ENCODE measurements around the gene HLA-DPB1.

Gene HLA-DPB1

DNA sequence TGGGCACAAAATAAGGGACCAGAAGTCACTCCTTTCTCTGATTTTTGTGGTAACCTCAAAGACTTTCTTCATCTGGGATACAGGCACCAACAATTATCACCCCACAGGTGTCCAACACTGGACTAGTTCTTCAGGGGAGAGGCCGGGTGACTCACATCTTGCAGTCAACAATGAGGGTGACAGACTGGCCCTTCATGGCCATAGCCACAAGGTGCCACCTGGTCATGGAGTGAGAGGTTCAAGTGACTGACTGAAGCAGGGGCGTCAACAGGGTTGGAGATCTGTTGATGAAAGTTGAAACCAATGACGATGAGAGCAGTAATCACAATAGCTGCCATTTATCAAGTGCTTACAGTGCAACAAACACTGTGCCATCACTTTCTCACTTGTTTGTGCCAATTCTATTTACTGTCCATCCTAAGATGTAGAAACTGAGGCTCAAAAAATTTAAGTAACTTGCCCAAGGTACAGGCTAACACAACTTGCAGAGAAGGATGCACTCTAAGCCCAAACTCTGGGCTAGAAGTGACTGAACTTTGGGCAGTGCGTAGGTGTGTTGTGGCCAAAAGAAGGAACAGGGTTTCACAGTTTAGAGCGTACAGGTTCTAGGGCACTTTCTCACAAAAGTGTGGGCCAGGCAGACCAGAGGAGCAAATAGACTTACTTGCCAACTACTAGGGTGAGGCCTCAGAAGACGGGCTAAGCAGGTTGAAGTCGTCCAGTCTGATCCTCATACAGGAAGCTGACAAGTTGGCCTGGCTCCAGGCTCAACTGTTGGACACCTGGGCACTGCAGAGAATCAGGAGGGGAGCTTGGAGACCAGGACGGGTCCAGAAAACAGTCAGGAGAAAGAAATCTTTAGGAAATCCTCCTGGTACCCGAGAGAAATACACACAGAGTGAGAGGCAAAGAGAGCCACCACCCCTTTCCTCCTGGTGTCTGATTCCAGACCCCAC, 30.4 kb downstream of the HLA-DPB1 start:
- H2BK5ac ChIP-seq (ENCODE audit: low read length), result no peak overlapping the region
- no CpG with 5 or more reads among the region's 9 CpGs for WGBS, 2 donors (ENCODE audit: extremely low coverage in 2 of 2, insufficient read length in 2 of 2, insufficient replicate concordance in 1 of 2)
- no peak overlapping the region for H2AFZ ChIP-seq (ENCODE audit: low read length)
- H2BK12ac ChIP-seq (ENCODE audit: low read length), result no peak overlapping the region
- H3K4me3 ChIP-seq (ENCODE audit: low read length in 2 of 2), result no peak overlapping the region
- H3K14ac ChIP-seq (ENCODE audit: low read length), result no peak overlapping the region
- no peaks in the 10 kb centered on the region for H3K79me1 ChIP-seq (ENCODE audit: low read depth, low read length)
- no peaks in the 10 kb centered on the region for H3K36me3 ChIP-seq (replicated peaks in 1 of 2; ENCODE audit: control insufficient read depth in 2 of 2, insufficient read depth in 2 of 2, low read length in 2 of 2)
- H3K9ac ChIP-seq (ENCODE audit: low read depth, low read length, poor library complexity), result no peak overlapping the region
- no peaks in the 10 kb centered on the region for H3K4me1 ChIP-seq (ENCODE audit: control insufficient read depth in 2 of 2, insufficient read depth in 1 of 2, low read depth in 1 of 2, low read length in 2 of 2)
- H3K23ac ChIP-seq (ENCODE audit: low read depth, low read length, poor library complexity), result no peak overlapping the region
- no peaks in the 10 kb centered on the region for H3K9me3 ChIP-seq (replicated peaks in 1 of 2; ENCODE audit: control insufficient read depth in 2 of 2, insufficient read depth in 1 of 2, low read depth in 1 of 2, low read length in 2 of 2)
- H3K27me3 ChIP-seq (ENCODE audit: control insufficient read depth in 3 of 3, insufficient read depth in 3 of 3, low read depth in 1 of 3, low read length in 3 of 3), result peaks cover 0 to 32% (median 0%) of the 10 kb centered on the region in 3 experiments
- no peak for DNase-seq (ENCODE audit: low spot score)
- no peak overlapping the region for H3K4ac ChIP-seq (ENCODE audit: low read length)
- H3K4me2 ChIP-seq (ENCODE audit: insufficient read depth, low read length, poor library complexity, severe bottlenecking), result no peak overlapping the region
- H4K91ac ChIP-seq (ENCODE audit: low read depth, low read length, poor library complexity), result no peak overlapping the region
- H2AK5ac ChIP-seq (ENCODE audit: low read depth, low read length), result no peak overlapping the region
- no peak overlapping the region for H2BK15ac ChIP-seq (ENCODE audit: low read length)
- H4K8ac ChIP-seq (ENCODE audit: low read depth, low read length), result no peak overlapping the region
- no peak overlapping the region for H3K18ac ChIP-seq (ENCODE audit: low read length)
- H2BK120ac ChIP-seq (ENCODE audit: low read depth, low read length), result no peak overlapping the region
- H3K27ac ChIP-seq (replicated peaks; ENCODE audit: low read length), result no peak overlapping the region

DNA sequence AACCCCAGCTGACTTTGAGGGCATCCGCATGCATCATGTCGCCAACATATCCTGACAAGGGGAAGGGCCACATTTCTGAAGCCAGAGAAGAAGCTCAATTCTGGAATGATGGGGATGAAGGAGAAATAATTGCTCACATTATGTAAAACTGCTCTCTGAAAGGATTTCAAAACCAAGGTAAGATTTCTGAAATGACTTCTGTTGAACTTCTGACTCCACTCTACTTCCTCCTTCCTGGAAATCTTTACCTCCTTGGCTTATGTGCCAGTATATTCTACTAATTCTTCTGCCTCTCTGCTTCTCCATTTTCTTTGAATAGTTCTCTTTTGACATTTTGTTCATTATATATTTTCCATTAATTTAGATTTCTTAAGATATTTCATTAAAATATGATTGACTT, 31.9 kb downstream of the HLA-DPB1 start:
- peaks cover 0 to 35% (median 0%) of the 10 kb centered on the region in 3 experiments for H3K27me3 ChIP-seq (ENCODE audit: control insufficient read depth in 3 of 3, insufficient read depth in 3 of 3, low read depth in 1 of 3, low read length in 3 of 3)
- no peak overlapping the region for H2AK5ac ChIP-seq (ENCODE audit: low read depth, low read length)
- no CpG with 5 or more reads among the region's 2 CpGs for WGBS, 2 donors (ENCODE audit: extremely low coverage in 2 of 2, insufficient read length in 2 of 2, insufficient replicate concordance in 1 of 2)
- no peak overlapping the region for H3K23ac ChIP-seq (ENCODE audit: low read depth, low read length, poor library complexity)
- DNase-seq (ENCODE audit: low spot score), result no peak
- no peak overlapping the region for H2AFZ ChIP-seq (ENCODE audit: low read length)
- H2BK15ac ChIP-seq (ENCODE audit: low read length), result no peak overlapping the region
- H3K9me3 ChIP-seq (replicated peaks in 1 of 2; ENCODE audit: control insufficient read depth in 2 of 2, insufficient read depth in 1 of 2, low read depth in 1 of 2, low read length in 2 of 2), result no peaks in the 10 kb centered on the region
- H3K4ac ChIP-seq (ENCODE audit: low read length), result no peak overlapping the region
- H2BK120ac ChIP-seq (ENCODE audit: low read depth, low read length), result no peak overlapping the region
- no peak overlapping the region for H3K18ac ChIP-seq (ENCODE audit: low read length)
- no peak overlapping the region for H3K14ac ChIP-seq (ENCODE audit: low read length)
- H2BK5ac ChIP-seq (ENCODE audit: low read length), result no peak overlapping the region
- no peaks in the 10 kb centered on the region for H3K4me1 ChIP-seq (ENCODE audit: control insufficient read depth in 2 of 2, insufficient read depth in 1 of 2, low read depth in 1 of 2, low read length in 2 of 2)
- no peak overlapping the region for H3K27ac ChIP-seq (replicated peaks; ENCODE audit: low read length)
- no peak overlapping the region for H3K4me2 ChIP-seq (ENCODE audit: insufficient read depth, low read length, poor library complexity, severe bottlenecking)
- H3K9ac ChIP-seq (ENCODE audit: low read depth, low read length, poor library complexity), result no peak overlapping the region
- H4K8ac ChIP-seq (ENCODE audit: low read depth, low read length), result no peak overlapping the region
- H3K79me1 ChIP-seq (ENCODE audit: low read depth, low read length), result no peaks in the 10 kb centered on the region
- no peak overlapping the region for H4K91ac ChIP-seq (ENCODE audit: low read depth, low read length, poor library complexity)
- no peak overlapping the region for H2BK12ac ChIP-seq (ENCODE audit: low read length)
- H3K36me3 ChIP-seq (replicated peaks in 1 of 2; ENCODE audit: control insufficient read depth in 2 of 2, insufficient read depth in 2 of 2, low read length in 2 of 2), result no peaks in the 10 kb centered on the region
- H3K4me3 ChIP-seq (ENCODE audit: low read length in 2 of 2), result no peak overlapping the region

DNA sequence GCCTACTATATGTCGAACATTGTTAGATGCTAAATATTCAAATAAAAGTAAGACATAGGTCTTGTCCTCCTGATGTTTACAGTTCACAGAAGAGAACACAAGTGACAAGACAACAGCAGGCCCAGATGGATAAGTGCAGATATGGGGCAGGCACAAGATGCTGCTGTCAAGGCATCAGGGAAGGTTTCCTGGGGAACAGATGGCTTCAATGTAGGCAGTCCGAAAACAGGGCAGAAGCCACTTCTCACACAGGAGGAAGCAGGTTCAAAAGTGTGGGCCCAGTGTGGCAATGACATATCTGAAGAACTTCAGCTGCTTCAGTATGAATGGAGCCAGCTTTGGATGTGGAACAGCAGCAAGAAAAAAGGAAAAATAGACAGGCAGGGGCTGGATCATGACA, 32.5 kb downstream of the HLA-DPB1 start:
- DNase-seq (ENCODE audit: low spot score), result no peak
- no peak overlapping the region for H2BK12ac ChIP-seq (ENCODE audit: low read length)
- no peak overlapping the region for H2AK5ac ChIP-seq (ENCODE audit: low read depth, low read length)
- no peak overlapping the region for H4K91ac ChIP-seq (ENCODE audit: low read depth, low read length, poor library complexity)
- H2BK120ac ChIP-seq (ENCODE audit: low read depth, low read length), result no peak overlapping the region
- H3K9me3 ChIP-seq (replicated peaks in 1 of 2; ENCODE audit: control insufficient read depth in 2 of 2, insufficient read depth in 1 of 2, low read depth in 1 of 2, low read length in 2 of 2), result no peaks in the 10 kb centered on the region
- no peak overlapping the region for H3K18ac ChIP-seq (ENCODE audit: low read length)
- H3K14ac ChIP-seq (ENCODE audit: low read length), result no peak overlapping the region
- peak overlapping the region; percentile 36 for H3K9ac ChIP-seq (ENCODE audit: low read depth, low read length, poor library complexity)
- no peak overlapping the region for H2BK15ac ChIP-seq (ENCODE audit: low read length)
- peaks cover 0 to 40% (median 0%) of the 10 kb centered on the region in 3 experiments for H3K27me3 ChIP-seq (ENCODE audit: control insufficient read depth in 3 of 3, insufficient read depth in 3 of 3, low read depth in 1 of 3, low read length in 3 of 3)
- H3K4ac ChIP-seq (ENCODE audit: low read length), result no peak overlapping the region
- no peak overlapping the region for H3K27ac ChIP-seq (replicated peaks; ENCODE audit: low read length)
- H3K36me3 ChIP-seq (replicated peaks in 1 of 2; ENCODE audit: control insufficient read depth in 2 of 2, insufficient read depth in 2 of 2, low read length in 2 of 2), result no peaks in the 10 kb centered on the region
- no peaks in the 10 kb centered on the region for H3K79me1 ChIP-seq (ENCODE audit: low read depth, low read length)
- no peak overlapping the region for H3K23ac ChIP-seq (ENCODE audit: low read depth, low read length, poor library complexity)
- no peak overlapping the region for H4K8ac ChIP-seq (ENCODE audit: low read depth, low read length)
- no CpG with 5 or more reads among the region's 2 CpGs for WGBS, 2 donors (ENCODE audit: extremely low coverage in 2 of 2, insufficient read length in 2 of 2, insufficient replicate concordance in 1 of 2)
- H3K4me1 ChIP-seq (ENCODE audit: control insufficient read depth in 2 of 2, insufficient read depth in 1 of 2, low read depth in 1 of 2, low read length in 2 of 2), result no peaks in the 10 kb centered on the region
- no peak overlapping the region for H2BK5ac ChIP-seq (ENCODE audit: low read length)
- no peak overlapping the region for H3K4me3 ChIP-seq (ENCODE audit: low read length in 2 of 2)
- H3K4me2 ChIP-seq (ENCODE audit: insufficient read depth, low read length, poor library complexity, severe bottlenecking), result no peak overlapping the region
- H2AFZ ChIP-seq (ENCODE audit: low read length), result no peak overlapping the region

DNA sequence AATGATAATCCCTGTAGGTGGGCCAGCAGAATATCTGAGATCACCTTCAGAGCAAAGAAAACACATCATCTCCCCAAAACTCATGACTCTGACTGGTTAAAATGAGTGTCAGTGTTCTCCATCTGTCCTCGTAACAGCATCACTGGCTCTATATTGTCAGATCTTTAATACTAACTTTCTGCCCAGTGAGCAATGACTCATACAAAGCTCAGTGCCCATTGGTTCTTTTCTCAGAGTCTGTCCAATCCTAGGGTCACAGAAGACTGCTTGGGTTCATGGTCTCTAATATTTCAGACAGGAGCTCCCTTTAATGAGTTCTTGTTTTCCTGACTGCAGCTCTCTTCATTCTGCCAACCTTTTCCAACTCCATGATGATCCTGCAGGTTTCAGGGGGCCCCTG, 36.4 kb downstream of the HLA-DPB1 start:
- Histone ChIP-seq H3K4me3 (ENCODE audit: low read length in 2 of 2) (no peak overlapping the region), H3K23ac (ENCODE audit: low read depth, low read length, poor library complexity) (no peak overlapping the region), H3K18ac (ENCODE audit: low read length) (no peak overlapping the region), H3K14ac (ENCODE audit: low read length) (no peak overlapping the region), H2BK120ac (ENCODE audit: low read depth, low read length) (no peak overlapping the region), H2AK5ac (ENCODE audit: low read depth, low read length) (no peak overlapping the region), H4K91ac (ENCODE audit: low read depth, low read length, poor library complexity) (no peak overlapping the region), H2BK15ac (ENCODE audit: low read length) (no peak overlapping the region), H3K9ac (ENCODE audit: low read depth, low read length, poor library complexity) (no peak overlapping the region), H3K4me1 (ENCODE audit: control insufficient read depth in 2 of 2, insufficient read depth in 1 of 2, low read depth in 1 of 2, low read length in 2 of 2) (peaks cover under 1 to 5% of the 10 kb centered on the region in 2 donors), H3K9me3 (replicated peaks in 1 of 2; ENCODE audit: control insufficient read depth in 2 of 2, insufficient read depth in 1 of 2, low read depth in 1 of 2, low read length in 2 of 2) (no peaks in the 10 kb centered on the region), H2BK12ac (ENCODE audit: low read length) (no peak overlapping the region), H2AFZ (ENCODE audit: low read length) (no peak overlapping the region), H3K36me3 (replicated peaks in 1 of 2; ENCODE audit: control insufficient read depth in 2 of 2, insufficient read depth in 2 of 2, low read length in 2 of 2) (no peaks in the 10 kb centered on the region), H3K4me2 (ENCODE audit: insufficient read depth, low read length, poor library complexity, severe bottlenecking) (no peak overlapping the region), H2BK5ac (ENCODE audit: low read length) (no peak overlapping the region), H3K27me3 (ENCODE audit: control insufficient read depth in 3 of 3, insufficient read depth in 3 of 3, low read depth in 1 of 3, low read length in 3 of 3) (peaks cover 0 to 60% (median under 1%) of the 10 kb centered on the region in 3 experiments), H3K79me1 (ENCODE audit: low read depth, low read length) (no peaks in the 10 kb centered on the region), H3K27ac (replicated peaks; ENCODE audit: low read length) (no peak overlapping the region), H4K8ac (ENCODE audit: low read depth, low read length) (no peak overlapping the region), H3K4ac (ENCODE audit: low read length) (no peak overlapping the region)
- no peak for DNase-seq (ENCODE audit: low spot score)
- no CpG with 5 or more reads among the region's 1 CpG for WGBS, 2 donors (ENCODE audit: extremely low coverage in 2 of 2, insufficient read length in 2 of 2, insufficient replicate concordance in 1 of 2)

All from neuronal stem cell (in vitro differentiated cells).